PC-9 (cell line): ENCODE results near the gene TMEM94.

Experiments used
- EZH2 ChIP-seq: fragments of 200-600 bp; sonication (generic); IDR thresholded peaks from 2 replicates; pipeline ENCODE4 v1.8.0; 2017; ENCODE audit warnings: antibody characterized with exemption, low read depth
- TF ChIP-seq, protein P1 (sequence below): fragments of 200-600 bp; sonication (generic); conservative IDR thresholded peaks from 2 replicates; pipeline ENCODE4 v1.6.1; 2017; ENCODE audit warnings: mixed run types, antibody characterized with exemption, mild to moderate bottlenecking, moderate library complexity

DNA sequence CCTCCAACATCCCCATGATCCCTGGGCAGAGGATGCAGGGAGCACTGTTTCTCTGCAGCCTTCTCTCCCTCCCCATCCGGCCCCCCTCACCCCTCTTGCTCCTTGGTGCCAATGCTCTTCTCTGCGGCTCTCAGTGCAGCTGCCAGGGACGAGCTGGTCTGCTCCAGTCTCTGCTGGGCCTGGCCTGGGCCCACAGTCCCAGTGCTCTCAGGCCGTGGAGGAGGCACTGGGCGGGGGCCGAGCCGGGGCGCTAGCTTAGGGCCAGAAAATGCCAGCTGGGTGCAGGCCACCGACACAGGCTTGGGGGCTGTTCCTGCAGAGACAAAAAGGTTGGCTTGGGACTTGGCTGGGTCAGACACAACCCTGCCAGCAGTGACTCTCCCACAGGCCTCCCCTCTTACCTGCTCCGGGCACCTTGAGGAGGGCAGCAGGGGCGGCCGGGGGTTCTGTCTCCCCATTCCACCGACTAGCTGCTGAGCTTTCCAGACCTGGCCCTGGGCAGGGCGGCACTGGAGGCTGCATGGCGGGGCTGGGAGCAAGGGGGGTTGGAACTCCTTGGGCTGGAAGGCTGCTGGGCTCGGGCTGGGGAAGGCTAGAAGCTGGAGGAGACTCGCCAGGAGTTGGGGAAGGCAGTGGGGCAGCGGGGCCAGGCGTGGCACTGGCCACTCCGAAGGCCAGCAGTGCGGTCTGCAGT is 45.1 kb downstream of the TMEM94 start:
- TF ChIP-seq, protein P1, sequence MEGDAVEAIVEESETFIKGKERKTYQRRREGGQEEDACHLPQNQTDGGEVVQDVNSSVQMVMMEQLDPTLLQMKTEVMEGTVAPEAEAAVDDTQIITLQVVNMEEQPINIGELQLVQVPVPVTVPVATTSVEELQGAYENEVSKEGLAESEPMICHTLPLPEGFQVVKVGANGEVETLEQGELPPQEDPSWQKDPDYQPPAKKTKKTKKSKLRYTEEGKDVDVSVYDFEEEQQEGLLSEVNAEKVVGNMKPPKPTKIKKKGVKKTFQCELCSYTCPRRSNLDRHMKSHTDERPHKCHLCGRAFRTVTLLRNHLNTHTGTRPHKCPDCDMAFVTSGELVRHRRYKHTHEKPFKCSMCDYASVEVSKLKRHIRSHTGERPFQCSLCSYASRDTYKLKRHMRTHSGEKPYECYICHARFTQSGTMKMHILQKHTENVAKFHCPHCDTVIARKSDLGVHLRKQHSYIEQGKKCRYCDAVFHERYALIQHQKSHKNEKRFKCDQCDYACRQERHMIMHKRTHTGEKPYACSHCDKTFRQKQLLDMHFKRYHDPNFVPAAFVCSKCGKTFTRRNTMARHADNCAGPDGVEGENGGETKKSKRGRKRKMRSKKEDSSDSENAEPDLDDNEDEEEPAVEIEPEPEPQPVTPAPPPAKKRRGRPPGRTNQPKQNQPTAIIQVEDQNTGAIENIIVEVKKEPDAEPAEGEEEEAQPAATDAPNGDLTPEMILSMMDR: no peak
- TF ChIP-seq EZH2: no peak
